ENCODE data around the gene RABEP1. TPM values are rescaled to one million over a fixed set of nuclear protein-coding genes. Genes with fewer than 3 reads are reported as not detected.

The RABEP1 gene
- total RNA-seq, 2 experiments from 2014 or later, result 60.7 to 60.8 TPM

- H3K9me3 Mint-ChIP-seq, result no peaks in the 10 kb centered on the region
- DNase-seq, result no peak
- no peaks in the 10 kb centered on the region for H3K4me1 Mint-ChIP-seq (ENCODE audit: low read depth)
- CTCF ChIA-PET, result interaction anchor here (0.7 to 2.0 kb wide), 2 partner anchors 68 to 128 kb away, joined by 3 to 6 read pairs; partner anchors contain the start of gene C1QBP
- H3K4me3 Mint-ChIP-seq, result no peak overlapping the region
- peaks cover 39% of the 10 kb centered on the region for H3K36me3 Mint-ChIP-seq
- no peaks in the 10 kb centered on the region for H3K27me3 Mint-ChIP-seq
- H3K27ac Mint-ChIP-seq, result peak overlapping the region; percentile 25
- intact Hi-C loops (cut with micrococcal nuclease), result no loop called here
- POLR2A ChIA-PET, result interaction anchor here (0.6 kb wide), 1 partner anchor 34 kb away, joined by 3 read pairs; no protein-coding TSS in a partner anchor
Measured at GRCh38 chr17:5370411-5370810, 88.3 kb downstream of the RABEP1 start.

GRCh38 chr17:5373112-5373511 lies 91.0 kb downstream of the RABEP1 start:
- H3K27ac Mint-ChIP-seq, result no peak overlapping the region
- no peaks in the 10 kb centered on the region for H3K27me3 Mint-ChIP-seq
- no peaks in the 10 kb centered on the region for H3K9me3 Mint-ChIP-seq
- no peak for DNase-seq
- ChIA-PET CTCF (interaction anchor here (0.5 kb wide), 1 partner anchor 120 kb away, joined by 3 read pairs; no protein-coding TSS in a partner anchor), POLR2A (no interaction called here)
- H3K36me3 Mint-ChIP-seq, result peaks cover 42% of the 10 kb centered on the region
- H3K4me3 Mint-ChIP-seq, result no peak overlapping the region
- intact Hi-C loops (cut with micrococcal nuclease), result no loop called here
- no peaks in the 10 kb centered on the region for H3K4me1 Mint-ChIP-seq (ENCODE audit: low read depth)

- peaks cover 59% of the 10 kb centered on the region for H3K36me3 Mint-ChIP-seq
Measured at GRCh38 chr17:5378566-5379207, 96.6 kb downstream of the RABEP1 start.

GRCh38 chr17:5379351-5380107 lies 97.4 kb downstream of the RABEP1 start:
- Mint-ChIP-seq H3K27ac (peak overlapping the region; percentile 71), H3K4me1 (ENCODE audit: low read depth) (peaks cover 3% of the 10 kb centered on the region), H3K36me3 (peaks cover 59% of the 10 kb centered on the region), H3K27me3 (no peaks in the 10 kb centered on the region), H3K9me3 (no peaks in the 10 kb centered on the region), H3K4me3 (no peak overlapping the region)
- ChIA-PET POLR2A (no interaction called here), CTCF (no interaction called here)
- intact Hi-C loops (cut with micrococcal nuclease), result no loop called here
- DNase-seq, result no peak

More at GRCh38 chr17:5378566-5379207, 96.6 kb downstream of the RABEP1 start:
- DNase-seq, result no peak
- no peaks in the 10 kb centered on the region for H3K9me3 Mint-ChIP-seq
- no peaks in the 10 kb centered on the region for H3K27me3 Mint-ChIP-seq
- peaks cover 3% of the 10 kb centered on the region for H3K4me1 Mint-ChIP-seq (ENCODE audit: low read depth)
- CTCF ChIA-PET, result interaction anchor here (0.7 kb wide), 1 partner anchor 63 kb away, joined by 3 read pairs; no protein-coding TSS in a partner anchor
- H3K4me3 Mint-ChIP-seq, result no peak overlapping the region
- H3K27ac Mint-ChIP-seq, result peak overlapping the region; percentile 71
- intact Hi-C loops (cut with micrococcal nuclease), result no loop called here
- POLR2A ChIA-PET, result interaction anchor here (1.2 kb wide), 1 partner anchor 84 kb away, joined by 3 read pairs; no protein-coding TSS in a partner anchor

- CTCF ChIA-PET, result interaction anchor here (1.0 kb wide), 1 partner anchor 59 kb away, joined by 3 read pairs; no protein-coding TSS in a partner anchor
- POLR2A ChIA-PET, result no interaction called here
- H3K9me3 Mint-ChIP-seq, result no peaks in the 10 kb centered on the region
- no peak overlapping the region for H3K4me3 Mint-ChIP-seq
- no peaks in the 10 kb centered on the region for H3K27me3 Mint-ChIP-seq
- H3K36me3 Mint-ChIP-seq, result peaks cover 64% of the 10 kb centered on the region
- no peak for DNase-seq
- H3K4me1 Mint-ChIP-seq (ENCODE audit: low read depth), result peaks cover 3% of the 10 kb centered on the region
- intact Hi-C loops (cut with micrococcal nuclease), result no loop called here
- H3K27ac Mint-ChIP-seq, result peak overlapping the region; percentile 38
Measured at GRCh38 chr17:5380491-5381135, 98.5 kb downstream of the RABEP1 start.

GRCh38 chr17:5381542-5381941 lies 99.5 kb downstream of the RABEP1 start:
- ChIA-PET POLR2A (interaction anchor here (0.6 kb wide), 1 partner anchor 1379 kb away, joined by 4 read pairs; no protein-coding TSS in a partner anchor), CTCF (interaction anchor here (1.0 kb wide), 1 partner anchor 58 kb away, joined by 3 read pairs; no protein-coding TSS in a partner anchor)
- Mint-ChIP-seq H3K4me3 (no peak overlapping the region), H3K27me3 (no peaks in the 10 kb centered on the region), H3K9me3 (no peaks in the 10 kb centered on the region), H3K36me3 (peaks cover 68% of the 10 kb centered on the region), H3K27ac (peak overlapping the region; percentile 43), H3K4me1 (ENCODE audit: low read depth) (peaks cover 3% of the 10 kb centered on the region)
- DNase-seq, result no peak
- intact Hi-C loops (cut with micrococcal nuclease), result no loop called here

- Mint-ChIP-seq H3K4me1 (ENCODE audit: low read depth) (peaks cover 4% of the 10 kb centered on the region), H3K36me3 (peaks cover 55% of the 10 kb centered on the region), H3K9me3 (no peaks in the 10 kb centered on the region), H3K4me3 (no peak overlapping the region), H3K27me3 (no peaks in the 10 kb centered on the region), H3K27ac (no peak overlapping the region)
- no peak for DNase-seq
- ChIA-PET CTCF (no interaction called here), POLR2A (interaction anchor here (0.5 to 0.6 kb wide), 2 partner anchors 70 to 94 kb away, joined by 3 read pairs; partner anchors contain the start of genes DERL2 and MIS12)
- intact Hi-C loops (cut with micrococcal nuclease), result no loop called here
Measured at GRCh38 chr17:5391678-5392077, 109.6 kb downstream of the RABEP1 start.

- CTCF ChIA-PET, result interaction anchor here (1.3 to 1.4 kb wide), 2 partner anchors 10 to 42 kb away, joined by 3 to 4 read pairs; partner anchors contain the start of gene C1QBP
- Mint-ChIP-seq H3K36me3 (peaks cover 49% of the 10 kb centered on the region), H3K4me3 (no peak overlapping the region)
Measured at GRCh38 chr17:5396612-5397011, 114.5 kb downstream of the RABEP1 start.

GRCh38 chr17:5399767-5400166 lies 117.7 kb downstream of the RABEP1 start:
- intact Hi-C loops (cut with micrococcal nuclease), result no loop called here
- Mint-ChIP-seq H3K4me1 (ENCODE audit: low read depth) (peaks cover 9% of the 10 kb centered on the region), H3K4me3 (no peak overlapping the region), H3K27me3 (no peaks in the 10 kb centered on the region), H3K9me3 (no peaks in the 10 kb centered on the region), H3K36me3 (peaks cover 39% of the 10 kb centered on the region), H3K27ac (no peak overlapping the region)
- CTCF ChIA-PET, result no interaction called here
- no peak for DNase-seq
- POLR2A ChIA-PET, result no interaction called here

More at GRCh38 chr17:5396612-5397011, 114.5 kb downstream of the RABEP1 start:
- intact Hi-C loops (cut with micrococcal nuclease), result no loop called here
- POLR2A ChIA-PET, result no interaction called here
- no peak for DNase-seq
- no peaks in the 10 kb centered on the region for H3K27me3 Mint-ChIP-seq
- H3K4me1 Mint-ChIP-seq (ENCODE audit: low read depth), result peaks cover 9% of the 10 kb centered on the region
- H3K9me3 Mint-ChIP-seq, result no peaks in the 10 kb centered on the region
- no peak overlapping the region for H3K27ac Mint-ChIP-seq

- peaks cover 18% of the 10 kb centered on the region for H3K4me1 Mint-ChIP-seq (ENCODE audit: low read depth)
- H3K36me3 Mint-ChIP-seq, result peaks cover 28% of the 10 kb centered on the region
- H3K9me3 Mint-ChIP-seq, result no peaks in the 10 kb centered on the region
- ChIA-PET CTCF (interaction anchor here (0.6 to 3.7 kb wide), 2 partner anchors 34 to 594 kb away, joined by 3 to 14 read pairs; partner anchors contain the start of gene C1QBP), POLR2A (no interaction called here)
- H3K27ac Mint-ChIP-seq, result no peak overlapping the region
- intact Hi-C loops (cut with micrococcal nuclease), result no loop called here
- no peak overlapping the region for H3K4me3 Mint-ChIP-seq
- H3K27me3 Mint-ChIP-seq, result no peaks in the 10 kb centered on the region
- DNase-seq, result no peak
Measured at GRCh38 chr17:5405400-5405799, 123.3 kb downstream of the RABEP1 start.

GRCh38 chr17:5408186-5408585 lies 126.1 kb downstream of the RABEP1 start:
- H3K9me3 Mint-ChIP-seq, result no peaks in the 10 kb centered on the region
- intact Hi-C loops (cut with micrococcal nuclease), result no loop called here
- ChIA-PET POLR2A (interaction anchor here (1.7 kb wide), 1 partner anchor 11 kb away, joined by 9 read pairs; the partner anchor contains the start of gene NUP88), CTCF (interaction anchor here (1.0 kb wide), 1 partner anchor 158 kb away, joined by 3 read pairs; no protein-coding TSS in a partner anchor)
- H3K27me3 Mint-ChIP-seq, result no peaks in the 10 kb centered on the region
- peaks cover 47% of the 10 kb centered on the region for H3K36me3 Mint-ChIP-seq
- no peak overlapping the region for H3K4me3 Mint-ChIP-seq
- no peak for DNase-seq
- H3K4me1 Mint-ChIP-seq (ENCODE audit: low read depth), result peaks cover 36% of the 10 kb centered on the region
- no peak overlapping the region for H3K27ac Mint-ChIP-seq
